AG04449 (cell line): Measurements from ENCODE around the gene SORCS1.

Source experiments
- CTCF ChIA-PET: fragments of 350-600 bp; formaldehyde crosslinking; extraction: SDS; loops from one replicate; lab custom pipeline; 2021; ENCODE audit warnings: antibody characterized with exemption; lab: Yijun Ruan, JAX
- POLR2A ChIA-PET: fragments of 400-600, 350-600 bp; formaldehyde crosslinking; extraction: SDS; loops from one replicate; lab custom pipeline; 2020; ENCODE audit warnings: antibody characterized with exemption, inconsistent platforms; lab: Yijun Ruan, JAX
- DNase-seq: peaks from one replicate; pipeline ENCODE4 v3.0.0-alpha.2; 2010; ENCODE audit warnings: low read depth, low spot score
- H3K4me3 ChIP-seq: 2 replicates; pipeline ENCODE4 v1.5.1; 2011; ENCODE audit warnings: low read depth, mild to moderate bottlenecking, control low read depth, low read length
- CTCF ChIP-seq: IDR thresholded peaks from one replicate; pipeline ENCODE4 v1.5.1; 2011; ENCODE audit warnings: mild to moderate bottlenecking, moderate library complexity, low read length, control low read depth, inconsistent platforms; ENCODE audit not compliant: insufficient read depth; ENCODE audit errors: missing control alignments

SORCS1 gene

GRCh38 chr10:107071301-107071700, 93.2 kb downstream of the SORCS1 start:
- ChIA-PET CTCF (no interaction called here), POLR2A (no interaction called here)
- DNase-seq = no peak
- H3K4me3 ChIP-seq = no peak overlapping the region
- no peak for TF ChIP-seq CTCF

- POLR2A ChIA-PET = no interaction called here
- no peak for TF ChIP-seq CTCF
- CTCF ChIA-PET = no interaction called here
Observed at GRCh38 chr10:107067843-107068242, 96.7 kb downstream of the SORCS1 start.

GRCh38 chr10:107064075-107064474, 100.4 kb downstream of the SORCS1 start:
- ChIA-PET CTCF (no interaction called here), POLR2A (no interaction called here)
- no peak for DNase-seq
- TF ChIP-seq CTCF = no peak
- H3K4me3 ChIP-seq = no peak overlapping the region

More at GRCh38 chr10:107067843-107068242, 96.7 kb downstream of the SORCS1 start:
- no peak overlapping the region for H3K4me3 ChIP-seq
- no peak for DNase-seq

- DNase-seq = no peak
- ChIA-PET CTCF (no interaction called here), POLR2A (no interaction called here)
- TF ChIP-seq CTCF = no peak
- no peak overlapping the region for H3K4me3 ChIP-seq
Observed at GRCh38 chr10:107059872-107060271, 104.6 kb downstream of the SORCS1 start.

- DNase-seq = no peak
- CTCF ChIA-PET = no interaction called here
Observed at GRCh38 chr10:107059068-107059804, 105.3 kb downstream of the SORCS1 start.

GRCh38 chr10:107058331-107058730, 106.2 kb downstream of the SORCS1 start:
- H3K4me3 ChIP-seq = no peak overlapping the region
- CTCF ChIA-PET = no interaction called here
- DNase-seq = no peak
- no peak for TF ChIP-seq CTCF
- POLR2A ChIA-PET = no interaction called here

More at GRCh38 chr10:107059068-107059804, 105.3 kb downstream of the SORCS1 start:
- POLR2A ChIA-PET = no interaction called here
- TF ChIP-seq CTCF = no peak
- no peak overlapping the region for H3K4me3 ChIP-seq
